Thymus (tissue), 11 donors: ENCODE data around the gene C1orf50. TPM values are rescaled to one million over a fixed set of nuclear protein-coding genes. Genes with fewer than 3 reads are reported as not detected.
"Not testable (repeated sequence)": the region's sequence is repeated elsewhere in the genome, so short reads cannot be mapped to it uniquely, and the experiment has no call there.

ENCODE experiments used
- DNase-seq, 9 donors: peaks; one replicate each; pipeline ENCODE4 v3.0.0-alpha.2; 2013; ENCODE audit warnings: low spot score in 9 of 9, low read depth in 6 of 9, missing footprints in 1 of 9
- H3K27ac ChIP-seq, 2 donors: one replicate each; pipeline ENCODE4 v1.5.1; 2013; ENCODE audit warnings: control low read depth in 1 of 2, low read depth in 1 of 2, low read length in 1 of 2, mild to moderate bottlenecking in 1 of 2, moderate library complexity in 1 of 2
- H3K27me3 ChIP-seq, 2 donors: one replicate each; pipeline ENCODE4 v1.5.1; 2013; ENCODE audit warnings: low read length in 1 of 2; ENCODE audit not compliant: control insufficient read depth in 2 of 2, insufficient read depth in 1 of 2
- H3K36me3 ChIP-seq, 2 donors: one replicate each; pipeline ENCODE4 v1.5.1; 2013; ENCODE audit warnings: low read length in 1 of 2, mild to moderate bottlenecking in 1 of 2, moderate library complexity in 1 of 2; ENCODE audit not compliant: control insufficient read depth in 2 of 2, insufficient read depth in 2 of 2
- H3K4me1 ChIP-seq, 2 donors: one replicate each; pipeline ENCODE4 v1.5.1; 2013; ENCODE audit warnings: low read length in 2 of 2; ENCODE audit not compliant: control insufficient read depth in 2 of 2, insufficient read depth in 2 of 2
- H3K4me3 ChIP-seq, 2 donors: one replicate each; pipeline ENCODE4 v1.5.1; 2013; ENCODE audit warnings: low read length in 2 of 2, control low read depth in 1 of 2, mild to moderate bottlenecking in 1 of 2
- H3K9me3 ChIP-seq, 2 donors: one replicate each; pipeline ENCODE4 v1.5.1; 2013; ENCODE audit warnings: low read length in 1 of 2, mild to moderate bottlenecking in 1 of 2; ENCODE audit not compliant: control insufficient read depth in 2 of 2, insufficient read depth in 1 of 2
- WGBS: extraction: QIAGEN DNeasy Blood & Tissue Kit; methylation state at CpG from one replicate; pipeline ENCODE4 v1.1.7; 2013; 5-methylcytosine and 5-hydroxymethylcytosine counted together
- polyA plus RNA-seq: library from polyadenylated mRNA; stranded (reverse); fragments of 200-250 nt; gene quantifications from one replicate; pipeline ENCODE4 v1.2.3, GENCODE V29; 2013
- total RNA-seq: library from RNA; stranded (reverse); fragments of 120-200 nt; gene quantifications from one replicate; pipeline ENCODE4 v1.2.4, GENCODE V29; 2013
- donor health status: healthy.

The C1orf50 gene
- total and polyA plus RNA-seq, 2 donors, result 4.0 TPM

- H3K4me1 ChIP-seq, H3K27ac ChIP-seq, DNase-seq, H3K4me3 ChIP-seq, H3K9me3 ChIP-seq, H3K27me3 ChIP-seq: not testable (repeated sequence)
- peaks cover 79 to 83% of the 10 kb centered on the region in 2 donors for H3K36me3 ChIP-seq
- WGBS, result 94% methylated on average over 8 of the region's 8 CpGs
Observed at GRCh38 chr1:42751511-42752070, 15.5 kb upstream of the C1orf50 start.

GRCh38 chr1:42752284-42752683 is 14.8 kb upstream of the C1orf50 start:
- Histone ChIP-seq H3K36me3 (peaks cover 79 to 84% of the 10 kb centered on the region in 2 donors), H3K9me3 (peaks cover 0 to 6% of the 10 kb centered on the region in 2 donors), H3K4me1 (no peaks in the 10 kb centered on the region), H3K4me3 (no peak overlapping the region), H3K27ac (no peak overlapping the region), H3K27me3 (no peaks in the 10 kb centered on the region)
- DNase-seq, result no peak
- over 99% methylated on average over 6 of the region's 6 CpGs for WGBS

- H3K27me3 ChIP-seq, result no peaks in the 10 kb centered on the region
- no peaks in the 10 kb centered on the region for H3K4me1 ChIP-seq
- WGBS, result 100% methylated on average over 1 of the region's 1 CpG
- no peak overlapping the region for H3K27ac ChIP-seq
- H3K4me3 ChIP-seq, result no peak overlapping the region
- H3K36me3 ChIP-seq, result peaks cover 80 to 84% of the 10 kb centered on the region in 2 donors
- no peak for DNase-seq
- H3K9me3 ChIP-seq, result peaks cover 0 to 6% of the 10 kb centered on the region in 2 donors
Observed at GRCh38 chr1:42753070-42753469, 14.0 kb upstream of the C1orf50 start.

- Histone ChIP-seq H3K4me3 (no peak overlapping the region), H3K27me3 (no peaks in the 10 kb centered on the region), H3K27ac (no peak overlapping the region), H3K4me1 (no peaks in the 10 kb centered on the region), H3K36me3 (peaks cover 60 to 77% of the 10 kb centered on the region in 2 donors), H3K9me3 (peaks cover 0 to 3% of the 10 kb centered on the region in 2 donors)
- WGBS, result 94% methylated on average over 17 of the region's 17 CpGs
- peak in 1 of 9 donors; percentile 33 for DNase-seq
Observed at GRCh38 chr1:42756956-42757891, 9.8 kb upstream of the C1orf50 start.

GRCh38 chr1:42757892-42758275 is 9.2 kb upstream of the C1orf50 start:
- Histone ChIP-seq H3K4me1 (no peaks in the 10 kb centered on the region), H3K9me3 (no peaks in the 10 kb centered on the region), H3K27me3 (no peaks in the 10 kb centered on the region)

GRCh38 chr1:42758641-42759040 is 8.4 kb upstream of the C1orf50 start:
- no peaks in the 10 kb centered on the region for H3K9me3 ChIP-seq
- no peak overlapping the region for H3K27ac ChIP-seq
- DNase-seq, result no peak
- peaks cover 53 to 71% of the 10 kb centered on the region in 2 donors for H3K36me3 ChIP-seq
- H3K4me3 ChIP-seq, result no peak overlapping the region
- no peaks in the 10 kb centered on the region for H3K4me1 ChIP-seq
- H3K27me3 ChIP-seq, result no peaks in the 10 kb centered on the region
- 62% methylated on average over 3 of the region's 3 CpGs for WGBS

More at GRCh38 chr1:42757892-42758275, 9.2 kb upstream of the C1orf50 start:
- Histone ChIP-seq H3K4me3 (no peak overlapping the region), H3K36me3 (peaks cover 57 to 76% of the 10 kb centered on the region in 2 donors), H3K27ac (no peak overlapping the region)
- no peak for DNase-seq

- no peak overlapping the region for H3K4me3 ChIP-seq
- H3K4me1 ChIP-seq, result no peaks in the 10 kb centered on the region
- DNase-seq, result no peak
- no peaks in the 10 kb centered on the region for H3K9me3 ChIP-seq
- no peaks in the 10 kb centered on the region for H3K27me3 ChIP-seq
- WGBS, result 83% methylated on average over 9 of the region's 9 CpGs
- H3K36me3 ChIP-seq, result peaks cover 48 to 67% of the 10 kb centered on the region in 2 donors
- no peak overlapping the region for H3K27ac ChIP-seq
Observed at GRCh38 chr1:42759114-42759513, 7.9 kb upstream of the C1orf50 start.

- peaks cover 26 to 42% of the 10 kb centered on the region in 2 donors for H3K36me3 ChIP-seq
- no peaks in the 10 kb centered on the region for H3K27me3 ChIP-seq
- no peak for DNase-seq
- over 99% methylated on average over 4 of the region's 4 CpGs for WGBS
- H3K27ac ChIP-seq, result no peak overlapping the region
- no peak overlapping the region for H3K4me3 ChIP-seq
- H3K9me3 ChIP-seq, result no peaks in the 10 kb centered on the region
- peaks cover 14 to 15% of the 10 kb centered on the region in 2 donors for H3K4me1 ChIP-seq
Observed at GRCh38 chr1:42761567-42761966, 5.5 kb upstream of the C1orf50 start.

GRCh38 chr1:42762269-42762668 is 4.8 kb upstream of the C1orf50 start:
- peaks cover 14 to 15% of the 10 kb centered on the region in 2 donors for H3K4me1 ChIP-seq
- H3K9me3 ChIP-seq, result peaks cover 0 to 1% of the 10 kb centered on the region in 2 donors
- H3K36me3 ChIP-seq, result peaks cover 20 to 36% of the 10 kb centered on the region in 2 donors
- no peak overlapping the region for H3K27ac ChIP-seq
- H3K4me3 ChIP-seq, result no peak overlapping the region
- no peak for DNase-seq
- 80% methylated on average over 5 of the region's 5 CpGs for WGBS
- H3K27me3 ChIP-seq, result no peaks in the 10 kb centered on the region
